Keratinocyte (primary cell): ENCODE data around the gene TRMT1. TPM values are rescaled to one million over a fixed set of nuclear protein-coding genes. Genes with fewer than 3 reads are reported as not detected.
A peak's percentile ranks its signal among the peaks of the same experiment; 100 is the strongest.

Source experiments
- DNase-seq: peaks from one replicate; pipeline ENCODE4 v3.0.0-alpha.2; 2011; ENCODE audit warnings: low read depth, missing footprints, low spot score
- FAIRE-seq: peaks from 2 replicates; lab custom pipeline; 2011; peaks lifted over from hg19 to GRCh38; lab: Jason Lieb, UNC
- H2AFZ ChIP-seq: 2 replicates; pipeline ENCODE4 v1.6.0; 2012; ENCODE audit warnings: low read length, control low read depth, inconsistent platforms; ENCODE audit not compliant: control insufficient read depth
- H3K27ac ChIP-seq: 2 replicates; pipeline ENCODE4 v1.5.1; 2011; ENCODE audit warnings: low read length; ENCODE audit not compliant: control insufficient read depth, insufficient read depth
- H3K27me3 ChIP-seq: 3 replicates; pipeline ENCODE4 v1.6.0; 2011; ENCODE audit warnings: low read length; ENCODE audit not compliant: control insufficient read depth, insufficient read depth; ENCODE audit errors: extremely low read depth
- H3K36me3 ChIP-seq, 2 experiments: 2 replicates in 1 of 2; 3 replicates in 1 of 2; pipeline ENCODE4 v1.5.1; 2011; ENCODE audit warnings: low read length in 2 of 2, mild to moderate bottlenecking in 1 of 2; ENCODE audit not compliant: control insufficient read depth in 2 of 2, insufficient read depth in 2 of 2; ENCODE audit errors: extremely low read depth in 1 of 2
- H3K4me1 ChIP-seq: 3 replicates; pipeline ENCODE4 v1.5.1; 2011; ENCODE audit warnings: low read length; ENCODE audit not compliant: control insufficient read depth, insufficient read depth; ENCODE audit errors: extremely low read depth
- H3K4me2 ChIP-seq: 3 replicates; pipeline ENCODE4 v1.6.0; 2011; ENCODE audit warnings: low read depth, low read length; ENCODE audit not compliant: control insufficient read depth, insufficient read depth; ENCODE audit errors: extremely low read depth
- H3K4me3 ChIP-seq, 3 experiments: fragments of 200-600 bp in 1 of 3; sonication (generic) in 1 of 3; 2 replicates in 2 of 3; 3 replicates in 1 of 3; pipeline ENCODE4 v1.5.1; 2011 to 2016; ENCODE audit warnings: low read length in 3 of 3, mild to moderate bottlenecking in 3 of 3, control low read depth in 2 of 3, inconsistent platforms in 1 of 3, low read depth in 1 of 3, mixed read lengths in 1 of 3, mixed run types in 1 of 3, moderate library complexity in 1 of 3; ENCODE audit not compliant: control insufficient read depth in 2 of 3, insufficient read depth in 2 of 3; ENCODE audit errors: extremely low read depth in 1 of 3
- H3K79me2 ChIP-seq: 2 replicates; pipeline ENCODE4 v1.6.0; 2012; ENCODE audit warnings: low read length; ENCODE audit not compliant: control insufficient read depth, insufficient read depth
- H3K9ac ChIP-seq: 3 replicates; pipeline ENCODE4 v1.6.0; 2011; ENCODE audit warnings: low read length; ENCODE audit not compliant: control insufficient read depth, insufficient read depth; ENCODE audit errors: extremely low read depth
- H3K9me1 ChIP-seq: 3 replicates; pipeline ENCODE4 v1.6.0; 2011; ENCODE audit warnings: low read length; ENCODE audit not compliant: control insufficient read depth, insufficient read depth; ENCODE audit errors: extremely low read depth
- H3K9me3 ChIP-seq: 2 replicates; pipeline ENCODE4 v1.5.1; 2012; ENCODE audit warnings: low read depth, low read length; ENCODE audit not compliant: control insufficient read depth
- H4K20me1 ChIP-seq: 3 replicates; pipeline ENCODE4 v1.6.0; 2011; ENCODE audit warnings: low read length; ENCODE audit not compliant: control insufficient read depth, insufficient read depth; ENCODE audit errors: extremely low read depth
- EZH2 ChIP-seq: IDR thresholded peaks from one replicate; pipeline ENCODE4 v1.6.1; 2012; ENCODE audit warnings: inconsistent platforms, mild to moderate bottlenecking, low read length, moderate library complexity
- dilution Hi-C: fragments of 300-500 bp; cut with MboI; formaldehyde crosslinking; loops from one replicate; pipeline ENCODE4 v1.7.0; 2020; ENCODE audit warnings: low sequenced_read_pairs; ENCODE audit not compliant: extremely low pct_ligation_motif_present
- polyA plus RNA-seq, 5 experiments: library from polyadenylated mRNA; depleted of rRNA in 3 of 5; stranded (reverse) in 3 of 5; stranded (forward) in 1 of 5; unstranded in 1 of 5; fragments of >200 nt; gene quantifications; 1 replicate in 1 of 5; 2 replicates in 3 of 5; 3 replicates in 1 of 5; pipeline versions ENCODE4 v1.2.1 to v1.2.3, GENCODE V29; 2011 to 2012; ENCODE audit warnings: missing spikeins in 2 of 5, low read depth in 1 of 5, low replicate concordance in 1 of 5
- TF ChIP-seq, protein P1 (sequence below), 3 experiments: IDR thresholded peaks in 1 of 3; conservative IDR thresholded peaks in 1 of 3; optimal IDR thresholded peaks in 1 of 3; 2 replicates in 2 of 3; 3 replicates in 1 of 3; pipeline versions ENCODE3 to v1.5.1; 2011; ENCODE audit warnings: low read length in 3 of 3, mild to moderate bottlenecking in 3 of 3, moderate library complexity in 2 of 3, control low read depth in 1 of 3, inconsistent platforms in 1 of 3; ENCODE audit not compliant: insufficient read depth in 2 of 3; ENCODE audit errors: extremely low read depth in 1 of 3

The TRMT1 gene
- polyA plus RNA-seq, 1 donor (not counting 4 experiments of a cell fraction or from before 2014, with no cell fraction given) = 30.9 TPM

DNA sequence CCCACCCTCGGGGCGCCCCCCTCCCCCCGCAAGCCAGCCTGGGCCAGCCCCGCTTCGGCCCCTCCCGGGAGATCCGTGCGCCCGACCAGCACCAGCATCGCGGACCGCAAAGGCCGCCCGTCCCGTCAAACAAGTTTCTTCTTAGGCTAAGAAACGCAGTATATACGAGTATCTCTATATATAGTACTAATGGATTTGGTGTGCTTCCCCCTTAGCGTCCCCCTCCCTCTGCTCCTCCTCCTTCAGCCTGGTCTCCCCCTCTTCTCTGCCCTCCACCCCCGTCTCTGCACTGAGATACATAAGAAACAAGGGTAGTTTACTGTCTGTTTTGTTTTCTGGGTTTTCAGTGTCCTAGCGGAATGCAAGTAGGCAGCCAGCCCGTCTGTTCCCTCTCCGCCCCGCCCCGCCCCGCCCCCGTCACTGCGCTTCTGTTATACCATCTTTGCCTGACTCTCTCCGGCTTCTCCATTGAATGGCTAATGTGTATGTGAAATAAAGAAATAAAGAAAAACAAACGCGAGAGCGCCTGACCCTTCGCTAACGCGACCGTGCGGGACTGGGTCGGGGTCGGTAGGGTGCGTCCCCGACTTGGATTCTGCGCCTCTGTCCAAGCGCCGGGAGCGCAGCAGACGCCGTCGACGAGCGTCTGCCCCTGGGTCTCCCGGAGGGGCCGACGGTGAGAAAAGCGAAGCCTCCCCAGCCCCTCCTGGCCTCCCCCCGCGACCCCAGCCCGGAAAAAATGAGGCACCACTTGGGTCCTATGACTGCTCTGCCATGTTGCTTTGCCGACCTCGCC is 18.1 kb downstream of the TRMT1 start:
- peak overlapping the region in 1 of 3 experiments; percentile 46 for H3K4me3 ChIP-seq
- H3K27me3 ChIP-seq = no peaks in the 10 kb centered on the region
- H4K20me1 ChIP-seq = no peaks in the 10 kb centered on the region
- TF ChIP-seq, protein P1, sequence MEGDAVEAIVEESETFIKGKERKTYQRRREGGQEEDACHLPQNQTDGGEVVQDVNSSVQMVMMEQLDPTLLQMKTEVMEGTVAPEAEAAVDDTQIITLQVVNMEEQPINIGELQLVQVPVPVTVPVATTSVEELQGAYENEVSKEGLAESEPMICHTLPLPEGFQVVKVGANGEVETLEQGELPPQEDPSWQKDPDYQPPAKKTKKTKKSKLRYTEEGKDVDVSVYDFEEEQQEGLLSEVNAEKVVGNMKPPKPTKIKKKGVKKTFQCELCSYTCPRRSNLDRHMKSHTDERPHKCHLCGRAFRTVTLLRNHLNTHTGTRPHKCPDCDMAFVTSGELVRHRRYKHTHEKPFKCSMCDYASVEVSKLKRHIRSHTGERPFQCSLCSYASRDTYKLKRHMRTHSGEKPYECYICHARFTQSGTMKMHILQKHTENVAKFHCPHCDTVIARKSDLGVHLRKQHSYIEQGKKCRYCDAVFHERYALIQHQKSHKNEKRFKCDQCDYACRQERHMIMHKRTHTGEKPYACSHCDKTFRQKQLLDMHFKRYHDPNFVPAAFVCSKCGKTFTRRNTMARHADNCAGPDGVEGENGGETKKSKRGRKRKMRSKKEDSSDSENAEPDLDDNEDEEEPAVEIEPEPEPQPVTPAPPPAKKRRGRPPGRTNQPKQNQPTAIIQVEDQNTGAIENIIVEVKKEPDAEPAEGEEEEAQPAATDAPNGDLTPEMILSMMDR (optimal IDR thresholded peaks at IDR 0.05 in 1 of 3, IDR thresholded peaks at IDR 0.05 in 1 of 3, conservative IDR thresholded peaks at IDR 0.05 in 1 of 3; ENCODE audit: extremely low read depth in 1 of 3, insufficient read depth in 2 of 3, low read length in 3 of 3) = no peak
- no peak for TF ChIP-seq EZH2
- H3K9me1 ChIP-seq = no peaks in the 10 kb centered on the region
- peaks cover 0 to 2% of the 10 kb centered on the region in 2 experiments for H3K36me3 ChIP-seq
- peaks cover 10% of the 10 kb centered on the region for H3K4me1 ChIP-seq
- FAIRE-seq (no peak), DNase-seq (no peak)
- no peak overlapping the region for H2AFZ ChIP-seq
- dilution Hi-C loops = no loop called here
- no peaks in the 10 kb centered on the region for H3K9me3 ChIP-seq
- no peak overlapping the region for H3K9ac ChIP-seq
- H3K79me2 ChIP-seq = no peaks in the 10 kb centered on the region
- peak overlapping the region; percentile 69 for H3K4me2 ChIP-seq
- no peak overlapping the region for H3K27ac ChIP-seq

DNA sequence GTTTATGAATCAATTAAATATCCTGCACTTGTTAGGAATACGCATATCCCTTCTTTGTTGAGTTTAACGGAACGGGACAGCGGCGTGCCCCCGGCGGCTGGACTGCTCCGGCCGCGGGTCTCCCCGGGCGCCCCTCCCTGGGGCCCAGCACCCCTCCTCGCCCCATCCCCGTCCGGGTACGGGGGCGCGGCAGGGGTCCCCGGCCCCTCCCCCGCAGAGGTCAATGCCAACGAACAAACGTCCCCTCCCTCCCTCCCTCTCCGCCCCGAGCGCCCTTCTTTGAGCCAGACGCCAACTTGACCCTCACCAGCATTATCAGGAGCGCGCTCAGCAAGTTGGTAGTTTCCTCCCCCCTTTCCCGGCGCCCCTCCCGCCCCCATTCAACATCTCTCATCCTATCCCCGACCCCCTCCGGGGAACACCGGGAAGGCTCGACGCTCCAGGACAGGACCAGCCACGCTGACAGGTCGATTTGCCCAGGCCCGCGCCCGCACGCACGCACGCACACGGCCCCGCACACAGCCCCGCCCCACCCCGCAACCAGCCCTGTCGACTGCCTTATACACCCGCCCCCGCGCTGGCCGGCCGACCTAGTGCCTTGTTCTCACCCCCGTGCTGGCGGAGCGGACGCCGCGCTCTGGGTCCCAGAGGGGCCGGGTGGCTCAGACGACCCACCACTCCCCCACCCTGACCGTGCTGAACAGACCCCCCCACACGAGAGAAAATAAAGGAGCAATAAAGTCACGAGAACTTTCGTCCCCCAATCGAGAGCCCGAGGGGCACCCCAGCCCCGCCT is 18.9 kb downstream of the TRMT1 start:
- dilution Hi-C loops = no loop called here
- H3K79me2 ChIP-seq = no peaks in the 10 kb centered on the region
- H3K27me3 ChIP-seq = no peaks in the 10 kb centered on the region
- no peak overlapping the region for H2AFZ ChIP-seq
- H3K4me3 ChIP-seq = no peak overlapping the region
- FAIRE-seq (no peak), DNase-seq (no peak)
- no peaks in the 10 kb centered on the region for H4K20me1 ChIP-seq
- H3K4me1 ChIP-seq = peaks cover 10% of the 10 kb centered on the region
- H3K9ac ChIP-seq = no peak overlapping the region
- no peaks in the 10 kb centered on the region for H3K9me3 ChIP-seq
- H3K27ac ChIP-seq = no peak overlapping the region
- TF ChIP-seq, protein P1 (optimal IDR thresholded peaks at IDR 0.05 in 1 of 3, IDR thresholded peaks at IDR 0.05 in 1 of 3, conservative IDR thresholded peaks at IDR 0.05 in 1 of 3; ENCODE audit: extremely low read depth in 1 of 3, insufficient read depth in 2 of 3, low read length in 3 of 3) = no peak
- no peak for TF ChIP-seq EZH2
- no peaks in the 10 kb centered on the region for H3K9me1 ChIP-seq
- H3K36me3 ChIP-seq = peaks cover 0 to 2% of the 10 kb centered on the region in 2 experiments
- H3K4me2 ChIP-seq = no peak overlapping the region
